ENCODE data around the gene PTPRK.

- TF ChIP-seq EP300 (IDR thresholded peaks at IDR 0.05; ENCODE audit: low read depth) (no peak), POLR2A (IDR thresholded peaks at IDR 0.05) (no peak)
Observed at GRCh38 chr6:128365520-128366160, 154.8 kb downstream of the PTPRK start.

All from transverse colon (tissue), 1 donor.